Measurements from ENCODE around the gene BLVRA.

BLVRA gene

GRCh38 chr7:43847496-43847895, 89.0 kb downstream of the BLVRA start:
- H3K27ac ChIP-seq: no peak overlapping the region
- no peak for DNase-seq (ENCODE audit: low read depth, low spot score)

GRCh38 chr7:43849047-43849446, 90.6 kb downstream of the BLVRA start:
- H3K27ac ChIP-seq: no peak overlapping the region
- no peak for DNase-seq (ENCODE audit: low read depth, low spot score)

- H3K27ac ChIP-seq: no peak overlapping the region
- no peak for DNase-seq (ENCODE audit: low read depth, low spot score)
Observed at GRCh38 chr7:43850348-43851116, 92.1 kb downstream of the BLVRA start.

- H3K27ac ChIP-seq: no peak overlapping the region
- DNase-seq (ENCODE audit: low read depth, low spot score): no peak
Observed at GRCh38 chr7:43851805-43852204, 93.3 kb downstream of the BLVRA start.

GRCh38 chr7:43855176-43855575, 96.7 kb downstream of the BLVRA start:
- no peak for DNase-seq (ENCODE audit: low read depth, low spot score)
- no peak overlapping the region for H3K27ac ChIP-seq

- no peak for DNase-seq (ENCODE audit: low read depth, low spot score)
Observed at GRCh38 chr7:43856316-43856715, 97.8 kb downstream of the BLVRA start.

More at GRCh38 chr7:43856316-43856715, 97.8 kb downstream of the BLVRA start:
- H3K27ac ChIP-seq: no peak overlapping the region

All from epithelial cell of prostate (primary cell).